HFFc6 (cell line): Measurements from ENCODE around the gene ILDR2. TPM values are rescaled to one million over a fixed set of nuclear protein-coding genes. Genes with fewer than 3 reads are reported as not detected.

Experiments
- DNase-seq: peaks from one replicate; pipeline ENCODE4 v3.0.0-alpha.2; 2018
- H3K27ac Mint-ChIP-seq: 2 replicates; pipeline ENCODE4 v1.8.0; 2020; ENCODE audit warnings: mild to moderate bottlenecking, mixed read lengths
- H3K27me3 Mint-ChIP-seq: 2 replicates; pipeline ENCODE4 v1.8.0; 2021; ENCODE audit warnings: mild to moderate bottlenecking, moderate library complexity, mixed read lengths; ENCODE audit not compliant: insufficient read depth
- H3K36me3 Mint-ChIP-seq: 2 replicates; pipeline ENCODE4 v1.8.0; 2021; ENCODE audit warnings: low read depth, mixed read lengths
- H3K4me1 Mint-ChIP-seq: 2 replicates; pipeline ENCODE4 v1.8.0; 2020; ENCODE audit warnings: low read depth, mixed read lengths
- H3K4me3 Mint-ChIP-seq: 2 replicates; pipeline ENCODE4 v1.8.0; 2020; ENCODE audit warnings: mild to moderate bottlenecking, moderate library complexity, mixed read lengths
- H3K9me3 Mint-ChIP-seq: 2 replicates; pipeline ENCODE4 v1.8.0; 2020; ENCODE audit warnings: mild to moderate bottlenecking, mixed read lengths
- CTCF ChIP-seq: fragments of 200-600 bp; sonication (generic); IDR thresholded peaks from 2 replicates; pipeline ENCODE4 v1.5.0; 2021; ENCODE audit warnings: antibody characterized with exemption, mild to moderate bottlenecking
- total RNA-seq, 6 experiments: library from RNA; stranded (reverse); fragmentation: NEBNext Ultra II Directional; extraction: Animal tissue kit (Norgen Biotek cat#: 25700); gene quantifications; 2 replicates in 1 of 6; 3 replicates in 5 of 6; pipeline ENCODE4 v1.2.3, GENCODE V29; 2021

ILDR2 gene
- total RNA-seq, 6 experiments from 2014 or later = not detected

- no peak for TF ChIP-seq CTCF
- H3K36me3 Mint-ChIP-seq = no peaks in the 10 kb centered on the region
- no peaks in the 10 kb centered on the region for H3K9me3 Mint-ChIP-seq
- peaks cover 7% of the 10 kb centered on the region for H3K4me1 Mint-ChIP-seq
- no peak overlapping the region for H3K27ac Mint-ChIP-seq
- DNase-seq = no peak
- no peak overlapping the region for H3K4me3 Mint-ChIP-seq
- peaks cover 44% of the 10 kb centered on the region for H3K27me3 Mint-ChIP-seq
These were observed 4.1 kb downstream of the ILDR2 start for GRCh38 chr1:166971252-166971651.

DNA sequence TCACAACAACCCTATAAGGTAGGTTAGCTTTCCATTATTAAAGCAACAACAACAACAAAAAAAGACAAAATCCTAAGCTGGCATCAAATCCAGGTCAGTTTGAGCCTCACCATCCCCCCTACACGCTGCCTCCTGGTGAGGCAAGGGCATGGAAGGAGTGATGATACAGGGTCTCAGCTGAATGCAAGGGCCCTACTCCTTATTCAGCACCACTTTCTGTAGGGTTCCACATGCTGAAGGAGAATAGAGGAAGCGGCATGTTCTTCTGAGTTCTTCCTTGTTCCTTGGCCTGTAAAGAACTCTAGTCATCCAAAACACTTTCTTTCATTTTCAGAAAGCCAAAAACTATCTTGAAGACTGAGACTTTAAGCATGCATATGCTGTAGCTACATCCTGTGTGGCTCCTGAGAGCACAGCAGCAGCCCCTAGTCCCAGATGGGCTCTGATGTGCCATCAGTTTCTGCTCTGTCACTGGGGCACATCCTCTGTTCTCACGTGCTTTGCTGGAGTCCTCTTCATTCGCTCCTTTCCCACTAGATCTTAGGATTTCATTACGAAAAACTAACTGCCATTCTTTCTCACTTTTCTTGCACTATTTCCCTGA lies 6.2 kb downstream of the ILDR2 start:
- Mint-ChIP-seq H3K9me3 (no peaks in the 10 kb centered on the region), H3K27ac (no peak overlapping the region), H3K4me1 (no peaks in the 10 kb centered on the region), H3K36me3 (no peaks in the 10 kb centered on the region), H3K27me3 (peaks cover 28% of the 10 kb centered on the region), H3K4me3 (no peak overlapping the region)
- no peak for TF ChIP-seq CTCF
- no peak for DNase-seq

DNA sequence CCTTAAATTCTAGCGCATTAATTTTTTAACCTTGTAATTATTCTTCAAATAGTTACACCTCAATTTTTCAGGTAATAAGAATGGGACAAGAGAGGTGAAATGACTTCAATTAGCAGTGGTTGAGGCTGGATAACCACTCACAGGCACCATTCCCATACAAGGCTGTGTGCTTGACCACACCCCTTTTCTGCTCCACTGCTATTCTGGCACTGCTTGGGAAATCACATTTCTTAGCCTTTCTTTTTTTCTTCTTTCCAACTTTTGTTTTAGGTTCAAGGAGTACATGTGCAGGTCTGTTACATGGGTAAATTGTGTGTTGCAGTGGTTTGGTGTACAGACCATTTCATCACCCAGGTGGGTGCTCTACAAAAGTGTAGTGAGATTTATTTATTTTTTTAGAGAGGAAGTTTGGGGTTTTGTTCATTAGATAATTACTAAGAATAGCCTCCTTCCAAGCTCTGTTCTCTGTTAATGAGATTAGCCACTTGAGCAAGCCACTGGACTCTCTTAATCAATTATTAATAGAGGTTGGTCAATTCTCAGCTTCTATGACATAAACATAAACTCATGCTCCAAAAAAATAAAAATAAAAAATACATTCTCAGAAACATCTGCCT lies 14.4 kb downstream of the ILDR2 start:
- no peaks in the 10 kb centered on the region for H3K4me1 Mint-ChIP-seq
- TF ChIP-seq CTCF = no peak
- H3K9me3 Mint-ChIP-seq = no peaks in the 10 kb centered on the region
- no peaks in the 10 kb centered on the region for H3K36me3 Mint-ChIP-seq
- no peak overlapping the region for H3K27ac Mint-ChIP-seq
- no peak for DNase-seq
- no peak overlapping the region for H3K4me3 Mint-ChIP-seq
- peaks cover 6% of the 10 kb centered on the region for H3K27me3 Mint-ChIP-seq

- no peak overlapping the region for H3K4me3 Mint-ChIP-seq
- TF ChIP-seq CTCF = no peak
- DNase-seq = no peak
- H3K27ac Mint-ChIP-seq = no peak overlapping the region
- H3K9me3 Mint-ChIP-seq = no peaks in the 10 kb centered on the region
- peaks cover 6% of the 10 kb centered on the region for H3K27me3 Mint-ChIP-seq
- H3K36me3 Mint-ChIP-seq = no peaks in the 10 kb centered on the region
- peaks cover 15% of the 10 kb centered on the region for H3K4me1 Mint-ChIP-seq
These were observed 18.5 kb downstream of the ILDR2 start for GRCh38 chr1:166956872-166957271.

DNA sequence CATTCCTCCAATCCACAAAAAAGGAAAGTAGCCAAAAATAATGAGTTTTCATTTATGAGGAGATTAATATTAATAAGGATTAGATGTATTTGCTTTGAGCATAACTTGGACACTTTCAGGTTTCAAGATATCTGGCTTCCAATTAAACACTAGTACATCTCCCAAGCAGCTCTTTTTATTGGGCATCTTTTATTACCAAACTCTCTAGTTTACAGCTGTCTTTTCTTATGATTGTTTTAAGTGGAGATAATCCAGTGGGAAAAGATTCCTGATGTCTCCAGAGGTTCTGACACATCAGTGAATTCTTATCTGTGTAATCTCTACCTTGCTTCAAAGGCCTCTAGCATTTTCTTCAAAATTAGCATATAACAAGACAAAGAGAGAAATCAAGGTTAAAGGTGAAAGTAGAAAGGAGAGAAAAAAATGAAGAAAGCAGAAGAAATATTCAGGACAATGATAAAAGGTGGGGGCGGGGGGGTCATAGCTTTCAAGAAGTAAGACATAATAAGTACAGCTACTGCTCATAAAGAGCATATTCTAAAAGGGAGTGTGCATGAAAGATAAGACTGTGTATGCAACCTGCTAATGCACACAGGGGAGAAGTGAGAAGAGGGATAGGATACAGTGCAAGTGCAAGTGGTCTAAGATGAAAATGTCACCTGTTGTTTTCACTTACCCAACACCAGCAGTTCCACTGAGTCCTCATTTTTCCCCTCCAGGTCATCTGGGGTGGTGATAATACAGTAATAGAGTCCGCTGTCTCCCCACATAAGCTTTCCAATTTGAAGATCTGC lies 19.1 kb downstream of the ILDR2 start:
- Mint-ChIP-seq H3K4me3 (no peak overlapping the region), H3K36me3 (no peaks in the 10 kb centered on the region), H3K27ac (no peak overlapping the region), H3K9me3 (no peaks in the 10 kb centered on the region), H3K4me1 (peaks cover 19% of the 10 kb centered on the region), H3K27me3 (peaks cover 6% of the 10 kb centered on the region)
- TF ChIP-seq CTCF = no peak
- DNase-seq = no peak
